HL-60/S4 treated with retinoic acid at 250 ng/mL for 4 days and 3 days (cell line): ENCODE results near the gene CBX6.
"Not testable (repeated sequence)": the region's sequence is repeated elsewhere in the genome, so short reads cannot be mapped to it uniquely, and the experiment has no call there.

Source experiments
- in situ Hi-C: fragments of 300-500 bp; cut with MboI; formaldehyde crosslinking; loops from 2 replicates; pipeline ENCODE4 v1.7.0; 2022; ENCODE audit warnings: low sequenced_read_pairs

The CBX6 gene

GRCh38 chr22:38872172-38872830 lies at the start of gene CBX6:
CBX6 (minus strand) TSS chr22:38872216; CDS start chr22:38872190, 26 bp downstream.
- in situ Hi-C loops: loop anchor here (10.0 to 25.0 kb wide), 2 partner anchors 132 to 240 kb away; no protein-coding TSS in a partner anchor

GRCh38 chr22:38921806-38922205 lies 49.8 kb upstream of the CBX6 start:
- in situ Hi-C loops: no loop called here

- in situ Hi-C loops: no loop called here
Measured at GRCh38 chr22:38921120-38921519, 49.1 kb upstream of the CBX6 start.

GRCh38 chr22:38919631-38920190 lies 47.7 kb upstream of the CBX6 start:
- in situ Hi-C loops: no loop called here

- in situ Hi-C loops: no loop called here
Measured at GRCh38 chr22:38911434-38911833, 39.4 kb upstream of the CBX6 start.

- in situ Hi-C loops: no loop called here
Measured at GRCh38 chr22:38907767-38908166, 35.8 kb upstream of the CBX6 start.

- in situ Hi-C loops: no loop called here
Measured at GRCh38 chr22:38906052-38906451, 34.0 kb upstream of the CBX6 start.

- in situ Hi-C loops: not testable (repeated sequence)
Measured at GRCh38 chr22:38904052-38904617, 32.1 kb upstream of the CBX6 start.

- in situ Hi-C loops: no loop called here
Measured at GRCh38 chr22:38901111-38901641, 29.2 kb upstream of the CBX6 start.

GRCh38 chr22:38900677-38901076 lies 28.7 kb upstream of the CBX6 start:
- in situ Hi-C loops: no loop called here

- in situ Hi-C loops: no loop called here
Measured at GRCh38 chr22:38891256-38891655, 19.2 kb upstream of the CBX6 start.

GRCh38 chr22:38890377-38890776 lies 18.4 kb upstream of the CBX6 start:
- in situ Hi-C loops: no loop called here

- in situ Hi-C loops: no loop called here
Measured at GRCh38 chr22:38886333-38886732, 14.3 kb upstream of the CBX6 start.

- in situ Hi-C loops: no loop called here
Measured at GRCh38 chr22:38882972-38883622, 11.1 kb upstream of the CBX6 start.

- in situ Hi-C loops: no loop called here
Measured at GRCh38 chr22:38881997-38882879, 10.2 kb upstream of the CBX6 start.

- in situ Hi-C loops: no loop called here
Measured at GRCh38 chr22:38881464-38881871, 9.5 kb upstream of the CBX6 start.

GRCh38 chr22:38879961-38880360 lies 7.9 kb upstream of the CBX6 start:
- in situ Hi-C loops: loop anchor here (10.0 kb wide), 1 partner anchor 125 kb away; no protein-coding TSS in a partner anchor

GRCh38 chr22:38879108-38879729 lies 7.2 kb upstream of the CBX6 start:
- in situ Hi-C loops: loop anchor here (10.0 kb wide), 1 partner anchor 126 kb away; no protein-coding TSS in a partner anchor

GRCh38 chr22:38878001-38878400 lies 6.0 kb upstream of the CBX6 start:
- in situ Hi-C loops: loop anchor here (10.0 kb wide), 1 partner anchor 127 kb away; no protein-coding TSS in a partner anchor
